OCI-M2 (cell line): ENCODE measurements around the gene SHC3.

Experiments
- DNase-seq: peaks from one replicate; lab custom pipeline; 2025; ENCODE audit not compliant: unreplicated experiment; lab: John Stamatoyannopoulos, UW

The SHC3 gene

DNA sequence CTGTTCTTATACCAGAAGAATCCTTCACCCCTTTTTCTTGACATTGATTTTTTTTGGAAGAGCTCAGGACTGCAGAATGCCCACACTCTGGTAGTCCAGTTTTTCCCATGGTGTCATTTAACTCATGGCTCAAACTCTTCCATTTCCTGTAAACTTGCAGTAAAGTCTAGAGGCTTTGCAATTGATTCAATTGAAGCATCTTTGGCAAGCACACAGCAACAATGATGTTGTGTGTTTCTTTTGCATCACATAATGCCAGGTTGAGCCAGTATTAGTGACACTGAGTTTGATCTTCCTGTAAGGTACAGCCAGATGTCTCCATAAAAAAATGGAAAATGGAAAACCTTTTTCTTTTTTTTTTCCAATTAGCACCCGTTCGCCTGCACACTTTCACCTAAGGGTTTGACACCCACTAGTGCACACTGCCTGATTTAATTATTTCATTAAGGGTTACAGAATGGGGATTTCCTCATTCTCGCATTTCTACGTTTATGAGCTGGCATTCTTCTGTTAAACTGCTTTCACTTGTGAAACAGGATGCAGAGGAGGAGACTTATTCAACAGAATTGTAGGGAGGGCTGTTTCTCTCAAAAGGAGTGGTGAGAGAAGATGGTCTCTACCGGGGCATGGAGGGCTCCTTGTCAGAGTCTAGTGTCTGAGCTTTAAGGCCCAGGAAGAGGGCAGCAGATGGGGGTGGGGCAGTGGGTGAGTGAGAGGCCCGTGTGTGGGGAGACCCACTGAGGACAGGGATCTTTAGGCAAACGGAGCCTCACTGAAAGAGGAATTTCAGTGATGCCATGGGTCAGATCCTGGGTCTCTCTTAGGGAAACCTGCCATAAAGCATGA, 189.6 kb downstream of the SHC3 start:
- no peak for DNase-seq

DNA sequence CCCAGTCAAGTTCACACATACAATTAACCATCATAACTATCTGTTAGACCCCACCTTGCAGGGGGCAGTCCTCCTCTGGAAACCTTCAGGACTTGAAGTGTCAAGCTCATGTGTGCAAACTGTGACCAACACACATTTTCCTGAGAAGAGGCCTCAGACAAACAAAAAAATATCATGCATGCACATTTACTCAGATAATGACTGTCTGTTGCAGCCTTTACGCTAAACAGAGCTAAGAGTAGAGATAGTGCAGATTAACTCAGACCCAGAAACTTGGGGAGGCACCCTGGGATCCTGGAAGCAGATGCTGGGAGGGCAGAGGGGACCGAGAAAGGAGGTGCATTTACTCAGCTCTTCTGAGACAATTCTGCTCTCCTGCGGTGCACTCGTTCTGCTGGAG, 191.0 kb downstream of the SHC3 start:
- no peak for DNase-seq

DNA sequence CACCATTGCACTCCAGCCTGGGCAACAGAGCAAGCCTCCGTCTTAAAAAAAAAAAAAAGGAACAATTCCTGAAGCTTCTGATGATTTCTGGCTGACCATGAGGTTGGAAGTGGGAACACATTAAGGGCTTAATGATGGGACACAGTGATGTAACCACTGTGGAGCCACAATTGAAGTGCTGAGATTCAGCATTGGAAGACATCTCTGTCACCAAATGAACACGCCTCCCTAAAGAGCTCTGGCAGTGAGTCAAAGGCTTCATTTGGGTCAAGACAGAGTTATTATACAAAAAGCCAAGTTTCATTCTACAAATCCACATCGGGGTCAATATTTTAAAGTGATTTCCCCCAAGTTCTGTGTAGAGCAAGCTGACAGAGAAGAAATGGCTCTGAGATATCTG, 191.8 kb downstream of the SHC3 start:
- DNase-seq = no peak

DNA sequence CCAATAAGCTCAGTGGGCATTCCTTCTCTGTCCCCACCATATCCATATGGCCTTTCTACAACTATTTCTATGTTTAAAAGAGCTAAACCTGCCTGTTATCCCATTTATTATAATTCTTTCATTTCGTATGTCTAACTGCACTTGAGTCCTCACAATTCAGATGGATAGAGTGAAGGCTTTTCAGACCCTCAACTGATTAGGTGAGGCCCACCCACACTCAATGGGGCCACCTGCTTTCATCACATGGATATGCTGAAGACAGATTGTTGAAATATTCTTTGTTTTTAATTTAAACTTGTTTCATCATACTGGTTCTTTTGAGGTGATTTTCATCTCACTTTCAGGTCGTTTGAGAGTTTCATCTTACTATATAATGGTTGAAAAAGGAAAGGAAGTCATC, 193.0 kb downstream of the SHC3 start:
- no peak for DNase-seq

DNA sequence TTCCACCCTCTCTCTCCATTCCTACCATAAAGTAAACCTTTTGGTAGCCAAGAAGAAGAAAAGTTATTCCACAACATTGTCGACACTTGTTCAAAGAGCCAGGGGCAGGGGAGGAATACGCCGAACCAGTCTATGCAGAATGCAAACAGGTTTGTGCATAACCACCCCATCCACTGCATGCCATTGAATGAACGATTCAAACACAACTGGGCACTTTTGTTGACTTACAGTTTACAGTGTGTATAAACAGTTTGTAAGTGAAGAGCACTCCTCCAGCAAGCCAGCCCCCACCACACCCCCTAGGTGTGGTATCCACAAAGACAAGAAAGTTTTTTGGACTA, 194.1 kb downstream of the SHC3 start:
- DNase-seq = no peak

DNA sequence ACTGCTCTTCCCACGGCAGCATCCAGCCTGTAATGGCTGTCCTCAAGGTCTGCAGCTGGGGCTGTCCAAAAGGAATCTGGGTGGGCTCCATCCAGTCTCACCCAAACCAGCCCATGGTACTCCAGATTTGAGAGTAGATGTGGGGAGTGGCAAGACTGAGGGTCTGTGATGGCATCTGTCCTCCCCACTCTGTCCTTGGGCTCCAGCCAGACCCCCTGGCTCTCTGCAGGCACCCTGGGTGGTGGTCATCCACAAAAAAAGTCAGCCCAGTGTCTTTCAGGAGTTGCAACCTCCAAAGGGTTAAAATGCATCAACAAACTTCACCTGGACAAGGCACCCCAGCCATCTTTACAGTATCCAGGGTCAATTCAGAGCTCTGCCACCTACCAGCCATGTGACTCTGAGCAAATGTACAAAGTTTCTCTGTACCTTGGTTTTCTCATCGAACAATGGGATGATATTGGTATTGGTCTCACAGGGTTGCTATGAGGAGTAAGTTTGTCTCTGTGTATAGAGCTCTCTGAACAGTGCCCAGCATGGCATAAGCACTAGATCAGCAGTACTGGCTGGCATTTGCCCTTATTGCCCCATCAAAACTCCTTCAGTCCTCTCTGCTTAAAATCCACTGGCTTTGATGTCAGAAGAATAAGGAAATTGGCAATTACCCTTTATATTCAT, 194.6 kb downstream of the SHC3 start:
- DNase-seq = no peak

DNA sequence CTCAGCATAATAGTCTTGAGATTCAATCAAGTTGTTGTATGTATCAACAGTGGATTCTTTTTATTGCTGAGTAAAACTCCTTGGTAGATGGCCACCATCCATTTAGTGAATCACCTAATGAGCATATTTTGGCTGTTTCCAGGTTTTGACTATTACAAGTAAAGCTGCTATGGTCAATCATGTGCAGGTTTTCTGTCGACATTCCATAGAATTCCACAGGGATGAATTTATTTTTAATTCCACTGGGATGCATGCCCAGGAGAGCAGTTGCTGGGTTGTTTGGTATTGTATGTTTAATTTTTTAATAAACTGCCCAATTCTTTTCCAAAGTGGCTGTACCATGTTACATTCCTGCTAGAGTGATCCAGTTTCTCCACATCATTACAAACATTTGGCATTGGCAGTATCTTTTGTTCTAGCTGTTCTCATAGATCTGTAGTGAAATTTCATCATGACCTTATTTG, 197.8 kb downstream of the SHC3 start:
- DNase-seq = no peak

DNA sequence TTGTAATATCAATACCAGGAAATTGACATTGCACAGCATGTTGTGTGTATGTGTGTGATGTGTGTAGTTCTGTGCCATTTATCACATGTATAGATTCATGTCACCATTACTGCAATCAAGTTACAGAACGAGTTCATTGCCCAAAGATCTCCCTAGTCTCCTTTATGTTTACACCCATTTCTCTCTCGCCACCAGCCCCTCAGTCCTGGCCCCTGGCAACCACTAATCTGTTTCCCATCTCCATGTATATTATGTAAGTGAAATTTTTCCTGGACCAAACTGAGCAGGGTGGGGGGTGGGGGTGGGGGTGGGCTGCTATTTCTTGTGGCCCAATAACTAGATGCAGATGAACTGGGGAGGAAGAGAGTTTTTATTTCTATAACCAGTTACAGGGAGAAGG, 198.8 kb downstream of the SHC3 start:
- DNase-seq = no peak

DNA sequence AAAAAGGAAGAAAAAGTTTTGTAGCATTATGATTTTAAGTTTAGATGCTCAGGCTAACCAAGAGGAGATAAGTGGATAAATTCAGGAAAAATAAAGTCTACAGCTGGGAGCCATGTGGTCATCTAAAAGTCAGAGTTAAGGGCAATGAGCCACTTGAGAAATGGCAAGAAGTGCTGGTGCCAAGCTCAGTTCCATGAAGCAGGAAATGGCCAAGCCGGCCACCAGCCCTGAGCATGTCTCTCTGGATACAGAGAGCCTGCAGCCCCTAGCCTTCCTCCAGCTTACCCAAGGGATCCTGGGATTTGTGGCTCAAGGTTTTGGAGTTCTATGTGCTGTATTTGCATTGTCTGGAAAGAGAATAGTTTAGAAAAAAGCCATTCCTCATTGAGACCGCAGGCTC, 199.6 kb downstream of the SHC3 start:
- no peak for DNase-seq

DNA sequence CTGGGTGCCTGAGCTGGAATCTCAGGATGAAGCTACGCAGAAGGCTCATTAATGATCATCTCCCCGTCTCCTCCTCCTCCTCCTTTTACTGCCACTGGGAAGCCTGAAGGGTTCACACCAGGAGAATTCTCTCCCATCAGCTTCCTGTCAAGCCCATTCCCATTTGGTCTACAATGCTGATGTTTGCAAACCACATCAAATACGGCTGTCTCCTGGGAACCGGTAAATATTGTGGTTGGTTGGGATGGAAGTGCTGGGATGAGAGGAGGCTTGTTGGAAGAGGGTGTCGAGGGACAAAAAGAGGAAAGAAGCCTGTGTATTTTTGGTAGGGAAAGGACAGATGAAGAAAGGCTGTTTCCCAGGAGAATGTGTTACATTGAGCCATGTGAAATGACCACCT, 200.6 kb downstream of the SHC3 start:
- DNase-seq = no peak

DNA sequence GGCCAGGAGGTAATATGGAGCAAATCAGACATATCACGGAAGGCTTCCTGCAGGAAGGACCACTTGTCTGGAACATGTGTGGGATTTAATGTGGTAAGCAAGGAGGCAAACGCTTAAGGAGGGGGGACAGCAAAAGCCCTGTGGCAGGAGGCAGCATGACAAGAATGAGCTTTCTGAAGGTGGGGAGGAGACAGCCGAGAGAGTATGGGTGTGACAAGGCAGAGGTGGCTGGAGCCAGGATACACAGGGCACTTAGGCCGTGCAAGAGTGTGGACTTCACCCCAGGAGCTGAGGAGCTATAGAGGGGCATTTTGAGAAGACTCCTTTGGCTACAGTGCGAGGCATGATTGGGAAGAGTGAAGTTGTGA, 201.7 kb downstream of the SHC3 start:
- DNase-seq = no peak

DNA sequence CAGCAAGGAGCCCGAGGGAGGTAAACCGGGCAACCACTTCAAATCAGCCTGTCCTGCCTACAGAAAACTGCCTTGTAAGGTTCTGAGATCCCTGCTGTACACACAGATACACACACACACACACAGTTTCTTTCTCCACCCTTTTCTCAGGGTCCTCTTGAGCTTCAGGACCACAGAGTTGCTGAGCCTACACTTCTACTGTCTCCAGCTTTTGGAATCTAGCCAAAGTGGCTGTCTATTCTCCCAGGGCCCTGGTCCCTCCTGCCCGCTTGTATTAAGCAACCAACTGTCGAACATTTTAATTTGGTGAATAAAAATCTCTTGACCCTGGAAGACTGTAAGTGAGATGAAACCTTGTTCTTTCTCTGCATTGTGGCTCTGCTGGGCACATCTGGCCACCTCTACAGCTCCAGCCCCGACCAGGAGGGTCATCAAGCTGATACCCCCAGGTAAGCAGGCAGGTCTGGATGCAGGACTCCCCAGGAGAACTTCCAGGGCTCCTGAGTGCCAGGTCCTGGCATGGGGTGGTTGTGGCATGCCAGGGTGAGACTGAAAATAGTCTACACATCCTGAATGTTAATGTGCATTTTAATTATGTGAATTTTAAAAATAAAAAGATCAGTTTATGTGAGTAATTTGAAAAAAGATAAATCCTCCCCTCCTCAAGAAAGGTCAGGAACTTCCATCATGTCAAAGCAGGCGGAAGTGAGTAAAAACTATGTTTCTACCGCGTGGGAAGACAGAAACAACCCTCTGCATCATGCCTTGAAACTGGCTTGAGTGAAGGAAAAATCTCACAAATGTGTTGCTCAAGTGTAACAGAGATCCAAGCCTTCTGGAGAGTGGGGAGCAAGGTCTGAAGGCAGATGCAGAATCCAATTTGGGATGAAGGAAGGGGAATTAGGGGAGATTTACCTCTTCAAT, 202.4 kb downstream of the SHC3 start:
- DNase-seq = no peak

DNA sequence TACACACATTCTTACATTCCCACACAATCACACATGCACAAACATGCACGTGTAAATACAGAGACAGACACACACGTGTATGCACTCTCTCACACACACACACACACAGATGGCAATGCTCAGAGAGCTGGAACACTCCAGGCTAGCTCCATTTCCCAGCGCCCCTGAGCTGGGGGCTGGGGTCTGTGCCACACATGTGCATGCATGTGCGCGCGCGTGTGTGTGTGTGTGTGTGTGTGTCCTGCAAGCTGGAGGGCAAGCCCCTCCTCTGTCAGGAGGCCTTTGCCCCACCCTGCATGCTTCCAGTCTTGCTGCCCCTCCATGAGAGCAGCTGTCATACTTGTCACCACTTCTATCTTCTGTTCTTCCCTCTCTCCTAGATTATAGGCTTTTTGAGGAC, 204.0 kb downstream of the SHC3 start:
- no peak for DNase-seq

DNA sequence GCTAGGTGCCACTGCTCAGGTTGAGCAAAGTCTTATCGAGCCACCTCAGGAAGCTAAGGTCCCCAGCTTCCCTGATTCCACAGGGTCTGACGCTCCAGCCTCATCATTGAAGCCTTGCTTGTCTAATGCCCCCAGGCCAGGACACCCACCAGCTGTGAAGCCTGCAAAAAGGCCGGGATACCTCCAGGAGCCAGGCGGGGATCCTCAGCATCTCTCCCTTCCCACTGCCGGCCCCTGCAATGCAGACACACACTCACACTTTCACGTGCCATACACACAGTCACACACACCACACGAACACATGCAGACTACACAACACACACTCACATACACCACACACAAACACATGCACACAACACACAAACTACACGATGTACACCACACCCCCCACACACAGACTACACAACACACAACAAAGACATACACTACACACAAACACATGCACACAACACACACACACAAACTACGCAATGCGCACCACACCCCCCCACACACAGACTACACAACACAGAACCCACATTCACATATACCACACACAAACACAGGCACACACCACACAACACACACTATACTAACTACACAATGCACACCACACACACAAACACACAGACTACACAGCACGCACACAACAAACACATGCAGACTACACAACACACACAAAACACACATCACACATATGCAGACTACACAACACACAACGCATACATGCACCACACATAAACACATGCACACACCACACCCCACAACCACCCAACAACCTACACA, 205.2 kb downstream of the SHC3 start:
- DNase-seq = no peak

DNA sequence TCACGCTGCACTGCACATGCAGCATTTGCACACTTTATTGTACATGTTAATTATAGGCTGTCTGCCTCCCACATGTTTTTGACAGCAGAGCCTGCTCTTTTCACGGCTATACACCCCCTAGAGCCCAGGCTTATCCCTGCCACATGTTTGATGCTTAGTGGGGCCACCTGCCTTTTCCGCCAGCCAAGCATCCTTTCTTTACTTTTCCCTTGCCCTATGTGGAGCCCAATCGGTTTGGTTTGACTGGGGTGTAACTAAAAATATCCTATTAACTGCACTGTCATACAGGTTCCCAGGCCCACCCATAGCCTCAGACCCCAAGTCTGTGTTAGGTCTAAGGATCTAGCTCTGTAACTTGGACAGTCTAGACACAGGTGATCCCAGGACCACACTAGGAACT, 206.2 kb downstream of the SHC3 start:
- DNase-seq = no peak

DNA sequence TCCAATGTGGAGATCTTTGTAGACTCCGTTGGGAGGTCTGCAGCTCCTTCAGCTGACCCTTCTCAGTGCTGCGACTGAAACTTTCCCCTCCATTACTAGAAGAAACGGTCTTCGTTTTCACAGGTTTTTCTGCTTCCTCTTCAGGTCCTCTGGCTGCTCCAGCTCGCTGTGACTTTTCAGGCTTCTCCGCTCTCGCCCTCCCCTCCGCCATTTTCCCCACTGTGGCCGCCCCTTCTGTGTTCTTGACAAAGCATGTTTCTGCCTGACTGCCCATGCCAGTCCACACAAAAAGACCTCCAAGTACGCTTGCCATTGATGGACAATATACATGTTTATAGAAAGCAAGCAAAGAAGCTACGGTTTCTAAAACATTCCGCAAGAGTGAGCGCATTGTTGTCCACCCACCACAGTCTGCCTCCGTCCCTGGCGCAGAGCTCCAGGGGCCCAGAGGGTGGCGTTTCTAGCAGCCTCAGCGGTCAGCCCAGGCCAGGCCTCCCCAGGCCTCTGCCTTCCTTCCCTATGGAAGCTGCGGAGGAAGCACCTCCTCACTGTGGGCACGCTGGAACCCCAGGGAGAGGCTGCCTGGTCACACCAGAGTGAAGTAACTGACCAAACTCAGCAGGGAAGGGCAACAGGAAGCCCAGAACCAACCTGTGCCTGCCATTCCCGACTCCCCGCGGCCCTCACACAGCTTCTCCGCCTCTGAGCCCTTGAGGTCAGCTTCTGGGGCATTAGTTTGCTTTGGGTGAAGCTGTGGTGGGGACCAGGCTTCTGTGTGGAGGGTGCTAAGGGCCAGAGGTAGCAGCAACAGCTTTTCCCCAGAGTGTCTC, 207.3 kb downstream of the SHC3 start:
- DNase-seq = no peak

DNA sequence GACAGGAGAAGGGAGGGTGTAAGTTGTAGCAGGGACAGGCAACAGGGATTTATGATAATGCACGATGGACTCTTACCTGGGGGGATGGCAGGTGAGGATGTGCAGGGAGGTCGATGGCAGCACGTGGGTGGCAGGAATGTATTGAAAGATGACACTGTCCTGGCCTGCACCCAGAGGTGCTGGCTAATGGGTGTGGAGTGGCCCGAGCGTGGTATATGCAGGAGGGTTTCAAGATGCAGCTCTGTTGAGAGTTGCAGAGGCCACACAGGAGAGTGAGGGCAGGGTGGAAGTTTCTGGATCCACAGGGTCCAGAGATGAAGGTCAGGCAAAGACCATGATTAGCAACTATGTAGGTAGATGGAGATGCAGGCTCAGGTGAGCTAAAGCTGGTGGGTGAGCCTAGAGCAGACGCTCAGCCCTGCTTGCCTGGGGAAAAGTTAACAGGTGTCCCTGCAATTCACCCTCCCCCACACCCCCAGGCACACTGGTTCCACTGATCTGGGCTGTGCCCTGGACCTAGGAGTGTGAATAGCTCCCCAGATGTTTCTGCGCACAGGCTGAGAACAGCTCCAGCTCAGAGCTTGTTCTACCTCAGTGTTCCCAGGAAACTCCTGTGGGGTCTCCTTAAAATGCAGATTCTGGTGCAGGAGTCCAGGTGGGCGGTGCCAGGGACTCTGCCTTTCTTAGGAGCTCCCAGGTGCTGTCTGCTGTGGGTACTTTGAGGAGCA, 208.8 kb downstream of the SHC3 start:
- no peak for DNase-seq

DNA sequence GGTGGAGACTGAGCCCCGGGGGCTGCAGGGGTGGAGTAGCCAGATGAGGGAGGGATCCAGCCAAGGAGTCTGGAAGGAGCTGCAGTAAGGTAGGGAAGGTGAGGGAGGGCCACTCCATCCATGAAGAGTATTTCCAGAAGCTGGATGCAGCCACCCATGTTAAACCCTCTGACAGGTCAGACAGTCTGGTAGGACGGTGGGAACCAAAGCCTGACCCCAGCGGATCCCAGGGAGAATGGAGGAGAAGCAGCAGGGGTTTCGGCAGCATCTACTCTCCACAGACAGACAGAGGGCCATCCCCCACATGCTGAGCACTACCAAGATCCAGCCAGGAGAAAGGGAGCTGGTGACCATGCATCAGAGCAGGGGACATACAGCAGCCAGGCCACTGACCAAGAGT, 209.8 kb downstream of the SHC3 start:
- no peak for DNase-seq

DNA sequence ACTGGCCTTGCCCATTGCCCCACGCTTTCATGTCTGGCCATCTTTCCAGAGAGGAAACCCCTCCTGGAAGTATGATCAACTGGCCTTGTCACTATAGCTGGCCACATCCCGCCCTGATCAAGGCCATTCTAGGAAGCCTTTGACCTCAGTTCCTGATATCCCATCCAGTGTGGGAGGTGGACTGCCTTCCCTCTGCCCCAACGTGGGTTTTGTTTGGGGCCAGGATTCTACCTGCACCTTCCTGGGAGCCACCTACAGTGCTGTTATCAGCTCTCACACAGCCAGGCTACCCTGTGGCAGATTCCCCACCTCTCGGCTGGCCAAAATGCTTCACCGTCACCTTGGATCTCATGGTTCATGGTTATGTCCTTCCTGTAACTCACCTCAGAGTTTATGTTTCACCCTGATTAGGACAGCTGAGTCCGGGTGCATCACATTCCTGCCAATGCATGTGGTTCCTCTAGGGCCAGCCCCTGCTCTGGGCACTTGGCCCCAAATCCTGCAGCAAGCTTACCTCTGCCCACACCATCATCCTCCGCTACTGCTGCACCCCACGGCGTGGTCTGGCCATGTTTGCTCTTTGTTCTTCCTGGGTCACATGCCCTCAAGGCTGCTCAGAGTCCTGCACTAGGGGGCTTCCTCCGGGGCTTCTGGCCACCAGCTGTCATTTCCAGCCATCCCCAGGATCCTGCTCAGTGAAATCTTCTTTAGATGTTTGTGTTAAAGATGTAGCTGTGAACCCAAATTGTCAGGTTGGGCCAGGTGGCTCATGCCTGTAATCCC, 211.5 kb downstream of the SHC3 start:
- DNase-seq = no peak
